ENCODE measurements around the gene PTPA. TPM values are rescaled to one million over a fixed set of nuclear protein-coding genes. Genes with fewer than 3 reads are reported as not detected.
A peak's percentile ranks its signal among the peaks of the same experiment; 100 is the strongest.

PTPA gene
- total and polyA plus RNA-seq, 8 donors: 32.7 to 71.4 (median 43.3) TPM

DNA sequence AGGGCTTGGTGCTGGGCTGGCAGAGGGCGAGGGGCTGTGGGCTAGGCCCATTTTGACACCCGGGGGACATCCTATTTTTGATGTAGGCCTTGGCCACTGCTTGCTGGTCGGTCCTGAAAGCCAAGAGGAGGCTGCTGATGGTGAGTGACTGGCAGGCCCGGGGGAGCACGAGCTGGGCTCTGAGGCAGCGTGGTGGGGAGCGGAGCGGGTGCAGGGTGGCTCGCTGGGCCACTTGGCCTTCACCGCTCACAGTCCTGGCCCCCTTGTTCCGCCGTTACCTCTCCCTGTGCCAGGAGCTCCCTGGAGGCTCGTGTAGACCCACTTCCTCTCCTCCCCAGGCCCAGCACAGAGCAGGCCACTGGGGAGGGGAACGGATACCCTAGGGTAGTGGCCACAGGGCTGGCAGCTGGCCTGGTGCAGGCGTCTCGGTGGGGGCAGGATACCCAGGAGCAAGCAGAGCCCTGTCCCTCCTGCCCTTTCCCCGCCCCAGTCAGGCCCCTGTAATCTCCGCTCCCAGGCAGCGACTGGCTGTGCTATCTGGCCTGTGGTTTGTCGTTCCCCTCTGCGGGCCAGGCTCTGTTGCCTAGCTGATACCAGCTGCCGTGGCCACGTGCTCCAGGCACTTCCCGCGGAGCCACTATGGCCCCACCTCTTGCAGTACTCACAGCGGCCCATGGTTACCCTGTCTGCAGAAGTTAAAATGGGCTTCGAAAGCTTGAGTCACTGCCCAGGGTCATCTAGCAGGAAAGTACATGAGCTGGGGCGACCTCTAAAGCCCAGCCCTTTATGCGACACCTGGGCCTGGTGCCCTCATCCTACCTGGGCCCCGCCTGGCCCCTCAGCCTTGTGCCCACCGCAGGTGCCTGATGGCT lies 42.0 kb upstream of the PTPA start:
- ATAC-seq (peak; percentile 83 to 93 (median 90)), DNase-seq (peak in 5 of 6 donors; percentile 48 to 70 (median 66)), FAIRE-seq (no peak)
- Histone ChIP-seq H3K27me3 (no peaks in the 10 kb centered on the region), H3K9me3 (no peaks in the 10 kb centered on the region), H3K27ac (peak overlapping the region in 1 of 4 donors; percentile 54), H3K4me3 (no peak overlapping the region), H3K36me3 (no peaks in the 10 kb centered on the region), H3K4me1 (no peaks in the 10 kb centered on the region)
- intact Hi-C loops (cut with DNase I): no loop called here
- TF ChIP-seq, protein P1, sequence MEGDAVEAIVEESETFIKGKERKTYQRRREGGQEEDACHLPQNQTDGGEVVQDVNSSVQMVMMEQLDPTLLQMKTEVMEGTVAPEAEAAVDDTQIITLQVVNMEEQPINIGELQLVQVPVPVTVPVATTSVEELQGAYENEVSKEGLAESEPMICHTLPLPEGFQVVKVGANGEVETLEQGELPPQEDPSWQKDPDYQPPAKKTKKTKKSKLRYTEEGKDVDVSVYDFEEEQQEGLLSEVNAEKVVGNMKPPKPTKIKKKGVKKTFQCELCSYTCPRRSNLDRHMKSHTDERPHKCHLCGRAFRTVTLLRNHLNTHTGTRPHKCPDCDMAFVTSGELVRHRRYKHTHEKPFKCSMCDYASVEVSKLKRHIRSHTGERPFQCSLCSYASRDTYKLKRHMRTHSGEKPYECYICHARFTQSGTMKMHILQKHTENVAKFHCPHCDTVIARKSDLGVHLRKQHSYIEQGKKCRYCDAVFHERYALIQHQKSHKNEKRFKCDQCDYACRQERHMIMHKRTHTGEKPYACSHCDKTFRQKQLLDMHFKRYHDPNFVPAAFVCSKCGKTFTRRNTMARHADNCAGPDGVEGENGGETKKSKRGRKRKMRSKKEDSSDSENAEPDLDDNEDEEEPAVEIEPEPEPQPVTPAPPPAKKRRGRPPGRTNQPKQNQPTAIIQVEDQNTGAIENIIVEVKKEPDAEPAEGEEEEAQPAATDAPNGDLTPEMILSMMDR (IDR thresholded peaks at IDR 0.05): no peak
- WGBS, 2 donors: 72 to 78% methylated on average over 31 of the region's 31 CpGs

DNA sequence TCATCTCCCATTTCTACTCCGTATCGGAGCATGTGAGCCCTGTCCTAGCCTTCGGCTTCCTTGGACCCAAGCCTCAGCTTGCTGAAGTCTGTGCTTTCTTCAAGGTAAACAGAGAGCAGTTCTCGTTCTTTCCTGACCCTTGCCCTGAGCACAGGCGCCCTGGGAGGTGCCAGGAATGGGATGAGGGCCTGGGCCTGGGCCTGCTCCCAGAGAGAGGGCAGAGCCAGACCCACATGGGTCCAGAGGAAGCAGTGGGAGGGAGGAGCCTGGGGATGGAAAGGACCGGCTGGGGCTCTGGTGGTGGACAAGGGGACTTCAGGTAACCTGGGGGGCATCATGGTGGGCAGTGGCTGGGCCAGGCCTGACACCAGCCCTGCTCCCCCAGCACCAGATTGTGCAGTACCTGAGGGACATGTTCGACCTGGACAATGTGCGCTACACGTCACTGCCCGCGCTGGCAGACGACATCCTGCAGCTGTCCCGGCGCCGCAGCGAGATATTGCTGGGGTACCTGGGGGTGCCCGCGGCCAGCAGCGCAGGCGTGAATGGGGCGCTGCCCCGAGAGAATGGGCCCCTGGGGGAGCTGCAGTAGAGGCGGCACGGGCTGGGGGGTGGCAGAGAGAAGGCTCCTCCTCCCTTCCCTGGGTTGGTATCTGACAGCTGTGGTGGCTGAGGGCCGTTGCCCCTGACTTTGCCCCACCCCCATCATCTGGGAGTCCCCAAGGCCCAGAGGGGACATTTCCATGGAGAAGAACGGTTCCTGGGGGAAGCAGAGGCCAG lies 41.2 kb upstream of the PTPA start:
- Histone ChIP-seq H3K4me3 (no peak overlapping the region), H3K27ac (no peak overlapping the region), H3K27me3 (no peaks in the 10 kb centered on the region), H3K4me1 (no peaks in the 10 kb centered on the region), H3K36me3 (no peaks in the 10 kb centered on the region), H3K9me3 (no peaks in the 10 kb centered on the region)
- TF ChIP-seq, protein P1 (IDR thresholded peaks at IDR 0.05): no peak
- ATAC-seq (peak; percentile 14 to 20 (median 18)), FAIRE-seq (no peak), DNase-seq (peak in 2 of 6 donors; percentile 14 to 64)
- intact Hi-C loops (cut with DNase I): no loop called here
- WGBS, 2 donors: 88 to 90% methylated on average over 25 to 26 of the region's 26 CpGs

DNA sequence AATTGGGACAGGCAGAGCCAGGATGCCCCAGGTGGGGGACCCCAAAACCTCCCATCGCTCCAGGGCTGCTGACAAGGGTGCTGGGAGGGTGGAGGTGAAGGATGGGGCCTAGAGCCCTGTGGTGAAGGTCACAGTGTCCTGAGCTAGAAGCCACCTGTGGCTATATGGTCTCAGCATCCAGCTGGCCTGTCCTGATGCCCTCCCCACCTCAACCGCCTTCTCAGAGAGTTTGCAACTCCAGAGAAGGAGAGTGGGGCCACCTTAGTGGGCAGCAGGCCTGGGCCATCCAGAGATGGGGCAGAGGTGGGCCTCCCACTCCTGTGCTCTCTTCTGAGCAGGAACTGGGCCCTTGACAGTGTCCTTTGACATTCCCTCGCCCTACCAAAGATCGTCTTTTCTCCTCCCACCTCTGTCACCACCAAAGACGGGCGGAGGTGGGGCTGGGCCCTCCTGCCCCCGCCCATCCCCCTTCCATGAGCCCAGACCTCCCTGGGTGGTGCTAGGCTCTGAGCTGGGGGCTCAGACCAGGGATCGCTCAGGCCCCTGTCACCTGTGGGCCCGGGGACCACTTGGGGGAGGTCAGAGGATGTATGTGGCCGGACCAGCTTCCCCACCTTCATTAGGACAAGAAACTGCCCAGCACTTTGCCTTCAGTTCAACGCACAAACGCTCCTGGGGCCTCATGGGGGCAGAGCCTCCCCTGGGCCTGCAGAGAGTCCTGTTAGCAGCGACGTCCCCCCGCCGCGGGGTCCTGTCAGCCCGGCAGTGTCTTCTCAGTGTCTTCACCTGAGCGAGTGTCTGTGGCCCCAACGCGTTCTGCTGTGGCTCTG lies 40.3 kb upstream of the PTPA start:
- H3K27ac ChIP-seq: no peak overlapping the region
- WGBS, 2 donors: 86 to 87% methylated on average over 21 of the region's 21 CpGs
- ATAC-seq (no peak), DNase-seq (peak in 1 of 6 donors; percentile 61), FAIRE-seq (no peak)
- intact Hi-C loops (cut with DNase I): no loop called here
- TF ChIP-seq, protein P1 (IDR thresholded peaks at IDR 0.05): no peak
- no peaks in the 10 kb centered on the region for H3K4me1 ChIP-seq
- H3K36me3 ChIP-seq: no peaks in the 10 kb centered on the region
- no peak overlapping the region for H3K4me3 ChIP-seq
- no peaks in the 10 kb centered on the region for H3K27me3 ChIP-seq
- H3K9me3 ChIP-seq: no peaks in the 10 kb centered on the region

DNA sequence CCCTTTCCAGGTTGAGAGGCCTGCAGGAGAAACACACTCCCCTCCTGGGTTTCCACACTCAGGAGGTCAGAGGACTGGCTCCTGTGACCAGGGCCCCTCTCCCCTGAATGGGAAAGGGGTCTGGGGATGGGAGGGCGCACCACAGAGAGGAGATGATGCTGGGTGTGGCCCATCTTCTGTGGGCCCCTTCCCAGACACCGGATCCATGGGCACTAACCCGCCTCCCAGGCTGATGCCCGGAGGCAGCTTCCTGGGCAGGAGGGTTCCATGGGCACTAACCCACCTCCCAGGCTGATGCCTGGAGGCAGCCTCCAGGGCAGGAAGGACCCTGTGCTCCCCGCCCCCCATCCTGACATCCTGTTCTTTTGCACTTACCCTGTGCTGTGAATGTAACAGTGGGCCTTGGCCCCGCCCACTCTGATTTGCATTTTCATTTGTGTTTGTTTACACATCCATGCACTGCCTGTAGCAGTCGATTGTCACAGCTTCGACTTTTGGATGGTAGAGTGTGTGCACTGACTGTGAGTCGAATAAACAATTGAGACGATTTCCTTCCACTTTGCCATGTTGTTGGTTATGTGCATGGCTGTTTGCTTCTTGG lies 39.6 kb upstream of the PTPA start:
- ATAC-seq (no peak), FAIRE-seq (no peak), DNase-seq (no peak)
- no peaks in the 10 kb centered on the region for H3K9me3 ChIP-seq
- TF ChIP-seq, protein P1 (IDR thresholded peaks at IDR 0.05): no peak
- no peaks in the 10 kb centered on the region for H3K36me3 ChIP-seq
- H3K4me1 ChIP-seq: no peaks in the 10 kb centered on the region
- H3K4me3 ChIP-seq: no peak overlapping the region
- no peak overlapping the region for H3K27ac ChIP-seq
- intact Hi-C loops (cut with DNase I): no loop called here
- no peaks in the 10 kb centered on the region for H3K27me3 ChIP-seq
- 71 to 74% methylated on average over 9 to 10 of the region's 10 CpGs for WGBS, 2 donors
